Measurements from ENCODE around the gene PRKCH. TPM values are rescaled to one million over a fixed set of nuclear protein-coding genes. Genes with fewer than 3 reads are reported as not detected.

The PRKCH gene
- total RNA-seq, 1 donor from 2014 or later = 74.4 TPM

DNA sequence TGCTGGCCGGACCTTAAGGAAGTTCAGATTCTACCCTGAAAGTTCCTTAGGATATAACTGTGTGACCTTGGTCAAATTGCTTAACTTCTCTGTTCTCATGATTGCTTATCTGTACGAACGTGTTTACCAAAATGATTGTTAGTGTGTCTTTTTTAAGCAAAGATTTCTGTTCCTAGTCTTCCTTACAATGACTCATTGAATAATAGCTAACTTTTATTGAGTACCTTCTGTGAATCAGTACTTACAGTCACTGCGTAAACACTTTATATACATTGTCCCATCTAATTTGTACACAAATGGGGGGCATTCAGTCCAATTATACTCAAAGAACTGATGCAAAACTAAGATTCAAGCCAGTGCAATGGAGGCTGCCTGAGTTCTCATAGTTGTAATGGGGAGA is 36.0 kb upstream of the PRKCH start:
- Histone ChIP-seq H3K9me3 (no peaks in the 10 kb centered on the region), H3K27me3 (no peaks in the 10 kb centered on the region), H3K4me1 (no peaks in the 10 kb centered on the region), H3K27ac (no peak overlapping the region), H3K4me3 (no peak overlapping the region), H3K36me3 (no peaks in the 10 kb centered on the region)
- intact Hi-C loops (cut with DNase I) = no loop called here
- TF ChIP-seq, protein P1, sequence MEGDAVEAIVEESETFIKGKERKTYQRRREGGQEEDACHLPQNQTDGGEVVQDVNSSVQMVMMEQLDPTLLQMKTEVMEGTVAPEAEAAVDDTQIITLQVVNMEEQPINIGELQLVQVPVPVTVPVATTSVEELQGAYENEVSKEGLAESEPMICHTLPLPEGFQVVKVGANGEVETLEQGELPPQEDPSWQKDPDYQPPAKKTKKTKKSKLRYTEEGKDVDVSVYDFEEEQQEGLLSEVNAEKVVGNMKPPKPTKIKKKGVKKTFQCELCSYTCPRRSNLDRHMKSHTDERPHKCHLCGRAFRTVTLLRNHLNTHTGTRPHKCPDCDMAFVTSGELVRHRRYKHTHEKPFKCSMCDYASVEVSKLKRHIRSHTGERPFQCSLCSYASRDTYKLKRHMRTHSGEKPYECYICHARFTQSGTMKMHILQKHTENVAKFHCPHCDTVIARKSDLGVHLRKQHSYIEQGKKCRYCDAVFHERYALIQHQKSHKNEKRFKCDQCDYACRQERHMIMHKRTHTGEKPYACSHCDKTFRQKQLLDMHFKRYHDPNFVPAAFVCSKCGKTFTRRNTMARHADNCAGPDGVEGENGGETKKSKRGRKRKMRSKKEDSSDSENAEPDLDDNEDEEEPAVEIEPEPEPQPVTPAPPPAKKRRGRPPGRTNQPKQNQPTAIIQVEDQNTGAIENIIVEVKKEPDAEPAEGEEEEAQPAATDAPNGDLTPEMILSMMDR (IDR thresholded peaks at IDR 0.05) = no peak
- DNase-seq (no peak), ATAC-seq (no peak)

DNA sequence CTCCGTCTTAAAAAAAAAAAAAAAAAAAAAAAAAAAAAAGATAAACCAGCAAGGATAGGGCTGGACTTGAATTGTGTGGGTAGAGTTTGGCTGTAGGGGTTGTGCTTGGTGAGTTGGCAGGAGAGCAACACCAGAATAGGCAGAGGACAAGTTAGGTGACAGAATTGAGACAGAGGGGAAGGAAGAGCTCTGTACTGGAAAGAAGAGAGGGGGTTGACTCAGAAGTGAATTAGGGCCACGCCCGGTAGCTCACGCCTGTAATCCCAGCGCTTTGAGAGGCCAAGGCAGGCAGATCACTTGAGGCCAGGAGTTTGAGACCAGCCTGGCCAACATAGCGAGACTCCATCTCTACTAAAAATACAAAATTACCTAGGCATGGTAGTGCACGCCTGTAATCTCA is 34.2 kb upstream of the PRKCH start:
- no peak overlapping the region for H3K27ac ChIP-seq
- H3K36me3 ChIP-seq = no peaks in the 10 kb centered on the region
- DNase-seq = no peak
- no peaks in the 10 kb centered on the region for H3K9me3 ChIP-seq
- intact Hi-C loops (cut with DNase I) = no loop called here
- H3K4me3 ChIP-seq = no peak overlapping the region
- ATAC-seq = no peak
- H3K4me1 ChIP-seq = no peaks in the 10 kb centered on the region
- TF ChIP-seq, protein P1 (IDR thresholded peaks at IDR 0.05) = no peak
- no peaks in the 10 kb centered on the region for H3K27me3 ChIP-seq

DNA sequence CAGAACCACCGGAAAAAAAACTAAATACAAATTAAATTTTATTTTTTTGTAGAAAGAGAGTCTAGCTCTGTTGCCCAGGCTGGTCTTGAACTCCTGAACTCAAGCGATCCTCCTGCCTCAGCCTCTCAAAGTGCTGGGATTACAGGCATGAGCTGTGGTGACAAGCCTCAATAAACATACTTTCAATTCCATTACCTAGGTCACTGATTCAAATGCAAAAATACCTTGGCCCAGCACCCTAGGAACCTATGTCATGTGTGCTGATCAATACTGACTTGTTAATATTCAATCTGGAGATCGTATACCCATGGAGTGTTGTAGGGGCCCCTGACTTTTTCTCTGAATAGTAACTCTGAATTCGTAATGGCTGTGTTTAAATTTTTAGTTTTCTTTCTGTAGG is 33.2 kb upstream of the PRKCH start:
- Histone ChIP-seq H3K36me3 (no peaks in the 10 kb centered on the region), H3K27ac (no peak overlapping the region), H3K9me3 (no peaks in the 10 kb centered on the region), H3K4me3 (no peak overlapping the region), H3K27me3 (no peaks in the 10 kb centered on the region), H3K4me1 (no peaks in the 10 kb centered on the region)
- no peak for ATAC-seq
- intact Hi-C loops (cut with DNase I) = no loop called here
- TF ChIP-seq, protein P1 (IDR thresholded peaks at IDR 0.05) = no peak
- DNase-seq = no peak

DNA sequence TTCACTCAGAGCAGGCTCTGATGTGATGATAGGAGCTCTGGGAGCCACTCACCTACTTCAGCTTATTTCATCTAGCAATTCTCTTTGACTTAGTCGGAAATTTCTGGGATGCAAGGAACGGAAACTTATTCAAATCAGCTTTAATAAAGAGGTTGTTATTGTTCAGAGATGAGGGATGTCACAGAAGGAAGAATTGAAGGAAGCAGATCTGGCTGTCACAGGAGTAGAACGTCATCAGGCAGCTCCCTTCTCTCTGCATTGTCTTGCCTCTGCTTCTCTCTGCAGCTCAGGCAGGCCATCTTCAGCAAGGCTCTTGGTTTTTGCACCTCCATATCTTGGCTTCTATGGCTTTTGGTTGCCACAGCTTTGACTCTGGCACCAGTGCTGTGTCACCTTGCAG is 32.7 kb upstream of the PRKCH start:
- H3K9me3 ChIP-seq = no peaks in the 10 kb centered on the region
- TF ChIP-seq, protein P1 (IDR thresholded peaks at IDR 0.05) = no peak
- intact Hi-C loops (cut with DNase I) = no loop called here

DNA sequence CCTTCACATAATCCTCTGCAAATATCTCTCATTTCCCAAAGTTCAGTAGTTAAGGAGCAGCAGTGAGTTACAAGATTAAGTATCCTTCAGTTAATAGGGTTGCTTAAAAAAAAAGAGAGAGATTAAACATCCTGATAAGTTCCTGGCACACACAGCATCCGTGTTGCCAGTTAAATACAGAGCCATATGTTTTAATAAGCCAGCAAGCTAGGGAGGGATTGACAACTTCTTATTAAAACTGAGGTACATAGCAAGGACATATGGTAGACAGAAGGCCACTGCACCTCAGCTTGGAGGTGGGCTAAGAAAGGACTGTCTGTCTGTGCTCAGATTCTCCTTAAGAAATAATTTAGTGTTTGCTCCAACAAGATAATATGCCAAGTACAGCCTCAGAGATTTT is 30.7 kb upstream of the PRKCH start:
- TF ChIP-seq, protein P1 (IDR thresholded peaks at IDR 0.05) = no peak
- Histone ChIP-seq H3K9me3 (no peaks in the 10 kb centered on the region), H3K27ac (no peak overlapping the region), H3K4me3 (no peak overlapping the region), H3K27me3 (no peaks in the 10 kb centered on the region), H3K36me3 (no peaks in the 10 kb centered on the region), H3K4me1 (no peaks in the 10 kb centered on the region)
- DNase-seq = no peak
- intact Hi-C loops (cut with DNase I) = no loop called here
- ATAC-seq = no peak

More for the DNA sequence above, 32.7 kb upstream of the PRKCH start:
- no peak for ATAC-seq
- Histone ChIP-seq H3K27me3 (no peaks in the 10 kb centered on the region), H3K36me3 (no peaks in the 10 kb centered on the region), H3K27ac (no peak overlapping the region), H3K4me1 (no peaks in the 10 kb centered on the region), H3K4me3 (no peak overlapping the region)
- no peak for DNase-seq

DNA sequence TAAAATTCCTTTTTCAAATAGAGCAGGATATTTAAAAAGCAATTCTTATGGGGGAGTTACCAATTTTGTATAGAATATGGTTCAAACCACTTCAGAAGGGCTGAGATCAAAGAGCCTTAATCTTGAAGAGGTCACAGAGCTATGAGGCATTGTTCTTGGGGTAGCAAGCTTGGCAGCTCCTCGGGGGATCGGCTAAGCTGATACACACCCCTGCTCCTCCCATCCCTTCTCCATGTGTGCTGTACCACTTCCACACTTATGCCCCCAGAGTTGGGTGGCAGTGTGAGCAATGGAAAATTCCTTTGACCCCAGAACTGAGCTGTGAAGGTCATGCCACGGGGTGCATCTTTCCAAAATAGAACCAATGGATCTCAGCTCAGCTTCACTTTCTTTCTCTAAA is 25.2 kb upstream of the PRKCH start:
- Histone ChIP-seq H3K9me3 (no peaks in the 10 kb centered on the region), H3K4me3 (no peak overlapping the region), H3K27ac (no peak overlapping the region), H3K36me3 (no peaks in the 10 kb centered on the region), H3K27me3 (no peaks in the 10 kb centered on the region), H3K4me1 (no peaks in the 10 kb centered on the region)
- DNase-seq (no peak), ATAC-seq (no peak)
- TF ChIP-seq, protein P1 (IDR thresholded peaks at IDR 0.05) = no peak
- intact Hi-C loops (cut with DNase I) = no loop called here
